HPDE6-E6E7 (cell line): Measurements from ENCODE around the gene PLXND1.
"Not testable (repeated sequence)": the region's sequence is repeated elsewhere in the genome, so short reads cannot be mapped to it uniquely, and the experiment has no call there.

Experiments
- DNase-seq: peaks from one replicate; pipeline ENCODE4 v3.0.0; 2011; ENCODE audit warnings: missing footprints; ENCODE audit errors: extremely low spot score

The PLXND1 gene

GRCh38 chr3:129612534-129613366, 6.3 kb upstream of the PLXND1 start:
- DNase-seq: no peak

GRCh38 chr3:129611812-129612533, 5.5 kb upstream of the PLXND1 start:
- no peak for DNase-seq

- DNase-seq: no peak
These were observed 4.9 kb upstream of the PLXND1 start for GRCh38 chr3:129611446-129611800.

- DNase-seq: not testable (repeated sequence)
These were observed 4.4 kb upstream of the PLXND1 start for GRCh38 chr3:129610794-129611445.

- DNase-seq: no peak
These were observed 3.8 kb upstream of the PLXND1 start for GRCh38 chr3:129610276-129610675.

GRCh38 chr3:129609591-129610182, 3.2 kb upstream of the PLXND1 start:
- no peak for DNase-seq

- DNase-seq: no peak
These were observed 2.6 kb upstream of the PLXND1 start for GRCh38 chr3:129608936-129609590.

- no peak for DNase-seq
These were observed 1.8 kb upstream of the PLXND1 start for GRCh38 chr3:129608087-129608935.

- DNase-seq: no peak
These were observed 1.1 kb upstream of the PLXND1 start for GRCh38 chr3:129607391-129608068.

GRCh38 chr3:129605922-129606635, 397 bp downstream of the PLXND1 start:
- DNase-seq: no peak

GRCh38 chr3:129605203-129605921, 1.1 kb downstream of the PLXND1 start:
- no peak for DNase-seq

- no peak for DNase-seq
These were observed 1.7 kb downstream of the PLXND1 start for GRCh38 chr3:129604767-129605166.

- DNase-seq: no peak
These were observed 2.3 kb downstream of the PLXND1 start for GRCh38 chr3:129603991-129604749.

- DNase-seq: no peak
These were observed 2.9 kb downstream of the PLXND1 start for GRCh38 chr3:129603561-129603942.

GRCh38 chr3:129602730-129603560, 3.5 kb downstream of the PLXND1 start:
- DNase-seq: no peak

- no peak for DNase-seq
These were observed 4.2 kb downstream of the PLXND1 start for GRCh38 chr3:129602309-129602708.

GRCh38 chr3:129601713-129602112, 4.8 kb downstream of the PLXND1 start:
- no peak for DNase-seq
